ENCODE data around the gene SMURF1.

Gene SMURF1

GRCh38 chr7:99121496-99122021, 22.3 kb downstream of the SMURF1 start:
- no CpG with 5 or more reads among the region's 13 CpGs for WGBS, 2 donors (ENCODE audit: extremely low coverage in 2 of 2, insufficient read length in 2 of 2, insufficient replicate concordance in 1 of 2)
- H2BK5ac ChIP-seq (ENCODE audit: low read length), result no peak overlapping the region
- no peak overlapping the region for H3K14ac ChIP-seq (ENCODE audit: low read length)
- no peak overlapping the region for H2AK5ac ChIP-seq (ENCODE audit: low read depth, low read length)
- H4K8ac ChIP-seq (ENCODE audit: low read depth, low read length), result no peak overlapping the region
- H3K23ac ChIP-seq (ENCODE audit: low read depth, low read length, poor library complexity), result no peak overlapping the region
- H3K4me3 ChIP-seq (ENCODE audit: low read length in 2 of 2), result no peak overlapping the region
- no peak overlapping the region for H2BK12ac ChIP-seq (ENCODE audit: low read length)
- H3K4ac ChIP-seq (ENCODE audit: low read length), result no peak overlapping the region
- no peak overlapping the region for H2AFZ ChIP-seq (ENCODE audit: low read length)
- H3K9me3 ChIP-seq (replicated peaks in 1 of 2; ENCODE audit: control insufficient read depth in 2 of 2, insufficient read depth in 1 of 2, low read depth in 1 of 2, low read length in 2 of 2), result peaks cover 0 to 20% of the 10 kb centered on the region in 2 donors
- H3K4me1 ChIP-seq (ENCODE audit: control insufficient read depth in 2 of 2, insufficient read depth in 1 of 2, low read depth in 1 of 2, low read length in 2 of 2), result no peaks in the 10 kb centered on the region
- H2BK120ac ChIP-seq (ENCODE audit: low read depth, low read length), result no peak overlapping the region
- no peak overlapping the region for H4K91ac ChIP-seq (ENCODE audit: low read depth, low read length, poor library complexity)
- H3K4me2 ChIP-seq (ENCODE audit: insufficient read depth, low read length, poor library complexity, severe bottlenecking), result no peak overlapping the region
- H3K18ac ChIP-seq (ENCODE audit: low read length), result no peak overlapping the region
- H3K79me1 ChIP-seq (ENCODE audit: low read depth, low read length), result peaks cover 1% of the 10 kb centered on the region
- no peaks in the 10 kb centered on the region for H3K27me3 ChIP-seq (ENCODE audit: control insufficient read depth in 3 of 3, insufficient read depth in 3 of 3, low read depth in 1 of 3, low read length in 3 of 3)
- DNase-seq (ENCODE audit: low spot score), result no peak
- H3K27ac ChIP-seq (replicated peaks; ENCODE audit: low read length), result no peak overlapping the region
- no peak overlapping the region for H3K9ac ChIP-seq (ENCODE audit: low read depth, low read length, poor library complexity)
- no peak overlapping the region for H2BK15ac ChIP-seq (ENCODE audit: low read length)
- H3K36me3 ChIP-seq (replicated peaks in 1 of 2; ENCODE audit: control insufficient read depth in 2 of 2, insufficient read depth in 2 of 2, low read length in 2 of 2), result peaks cover 2 to 13% of the 10 kb centered on the region in 2 donors

GRCh38 chr7:99120916-99121315, 23.0 kb downstream of the SMURF1 start:
- no peak overlapping the region for H2BK120ac ChIP-seq (ENCODE audit: low read depth, low read length)
- H3K4me1 ChIP-seq (ENCODE audit: control insufficient read depth in 2 of 2, insufficient read depth in 1 of 2, low read depth in 1 of 2, low read length in 2 of 2), result no peaks in the 10 kb centered on the region
- DNase-seq (ENCODE audit: low spot score), result no peak
- H2BK12ac ChIP-seq (ENCODE audit: low read length), result no peak overlapping the region
- no peaks in the 10 kb centered on the region for H3K27me3 ChIP-seq (ENCODE audit: control insufficient read depth in 3 of 3, insufficient read depth in 3 of 3, low read depth in 1 of 3, low read length in 3 of 3)
- peaks cover 2 to 13% of the 10 kb centered on the region in 2 donors for H3K36me3 ChIP-seq (replicated peaks in 1 of 2; ENCODE audit: control insufficient read depth in 2 of 2, insufficient read depth in 2 of 2, low read length in 2 of 2)
- no peak overlapping the region for H4K8ac ChIP-seq (ENCODE audit: low read depth, low read length)
- H2BK5ac ChIP-seq (ENCODE audit: low read length), result no peak overlapping the region
- H3K9ac ChIP-seq (ENCODE audit: low read depth, low read length, poor library complexity), result no peak overlapping the region
- H3K4me2 ChIP-seq (ENCODE audit: insufficient read depth, low read length, poor library complexity, severe bottlenecking), result no peak overlapping the region
- no peak overlapping the region for H3K4ac ChIP-seq (ENCODE audit: low read length)
- peaks cover 0 to 20% of the 10 kb centered on the region in 2 donors for H3K9me3 ChIP-seq (replicated peaks in 1 of 2; ENCODE audit: control insufficient read depth in 2 of 2, insufficient read depth in 1 of 2, low read depth in 1 of 2, low read length in 2 of 2)
- WGBS, 2 donors (ENCODE audit: extremely low coverage in 2 of 2, insufficient read length in 2 of 2, insufficient replicate concordance in 1 of 2), result no CpG with 5 or more reads among the region's 2 CpGs
- H2BK15ac ChIP-seq (ENCODE audit: low read length), result no peak overlapping the region
- no peak overlapping the region for H3K14ac ChIP-seq (ENCODE audit: low read length)
- H3K18ac ChIP-seq (ENCODE audit: low read length), result no peak overlapping the region
- H2AFZ ChIP-seq (ENCODE audit: low read length), result no peak overlapping the region
- no peak overlapping the region for H4K91ac ChIP-seq (ENCODE audit: low read depth, low read length, poor library complexity)
- no peak overlapping the region for H3K23ac ChIP-seq (ENCODE audit: low read depth, low read length, poor library complexity)
- no peak overlapping the region for H2AK5ac ChIP-seq (ENCODE audit: low read depth, low read length)
- H3K4me3 ChIP-seq (ENCODE audit: low read length in 2 of 2), result no peak overlapping the region
- H3K27ac ChIP-seq (replicated peaks; ENCODE audit: low read length), result no peak overlapping the region
- peaks cover 1% of the 10 kb centered on the region for H3K79me1 ChIP-seq (ENCODE audit: low read depth, low read length)

- Histone ChIP-seq H3K23ac (ENCODE audit: low read depth, low read length, poor library complexity) (no peak overlapping the region), H3K9ac (ENCODE audit: low read depth, low read length, poor library complexity) (no peak overlapping the region), H2AK5ac (ENCODE audit: low read depth, low read length) (no peak overlapping the region), H3K4ac (ENCODE audit: low read length) (no peak overlapping the region), H2BK120ac (ENCODE audit: low read depth, low read length) (no peak overlapping the region), H2BK12ac (ENCODE audit: low read length) (no peak overlapping the region), H2BK5ac (ENCODE audit: low read length) (no peak overlapping the region), H3K27ac (replicated peaks; ENCODE audit: low read length) (no peak overlapping the region), H3K79me1 (ENCODE audit: low read depth, low read length) (peaks cover 1% of the 10 kb centered on the region), H3K27me3 (ENCODE audit: control insufficient read depth in 3 of 3, insufficient read depth in 3 of 3, low read depth in 1 of 3, low read length in 3 of 3) (no peaks in the 10 kb centered on the region), H3K14ac (ENCODE audit: low read length) (no peak overlapping the region), H3K4me1 (ENCODE audit: control insufficient read depth in 2 of 2, insufficient read depth in 1 of 2, low read depth in 1 of 2, low read length in 2 of 2) (no peaks in the 10 kb centered on the region), H2AFZ (ENCODE audit: low read length) (no peak overlapping the region), H3K36me3 (replicated peaks in 1 of 2; ENCODE audit: control insufficient read depth in 2 of 2, insufficient read depth in 2 of 2, low read length in 2 of 2) (peaks cover 2 to 13% of the 10 kb centered on the region in 2 donors), H3K18ac (ENCODE audit: low read length) (no peak overlapping the region), H3K4me3 (ENCODE audit: low read length in 2 of 2) (no peak overlapping the region), H2BK15ac (ENCODE audit: low read length) (no peak overlapping the region), H4K91ac (ENCODE audit: low read depth, low read length, poor library complexity) (no peak overlapping the region), H4K8ac (ENCODE audit: low read depth, low read length) (no peak overlapping the region), H3K4me2 (ENCODE audit: insufficient read depth, low read length, poor library complexity, severe bottlenecking) (no peak overlapping the region), H3K9me3 (replicated peaks in 1 of 2; ENCODE audit: control insufficient read depth in 2 of 2, insufficient read depth in 1 of 2, low read depth in 1 of 2, low read length in 2 of 2) (peaks cover 0 to 20% of the 10 kb centered on the region in 2 donors)
- no peak for DNase-seq (ENCODE audit: low spot score)
- WGBS, 2 donors (ENCODE audit: extremely low coverage in 2 of 2, insufficient read length in 2 of 2, insufficient replicate concordance in 1 of 2), result no CpG with 5 or more reads among the region's 2 CpGs
Measured at GRCh38 chr7:99120501-99120900, 23.4 kb downstream of the SMURF1 start.

- H3K23ac ChIP-seq (ENCODE audit: low read depth, low read length, poor library complexity), result no peak overlapping the region
- H3K79me1 ChIP-seq (ENCODE audit: low read depth, low read length), result peaks cover 1% of the 10 kb centered on the region
- no peak overlapping the region for H4K91ac ChIP-seq (ENCODE audit: low read depth, low read length, poor library complexity)
- DNase-seq (ENCODE audit: low spot score), result no peak
- no peak overlapping the region for H3K4ac ChIP-seq (ENCODE audit: low read length)
- no peak overlapping the region for H3K4me2 ChIP-seq (ENCODE audit: insufficient read depth, low read length, poor library complexity, severe bottlenecking)
- no peak overlapping the region for H2BK15ac ChIP-seq (ENCODE audit: low read length)
- H2AK5ac ChIP-seq (ENCODE audit: low read depth, low read length), result no peak overlapping the region
- no peak overlapping the region for H3K14ac ChIP-seq (ENCODE audit: low read length)
- no peak overlapping the region for H2AFZ ChIP-seq (ENCODE audit: low read length)
- H2BK120ac ChIP-seq (ENCODE audit: low read depth, low read length), result no peak overlapping the region
- H3K9ac ChIP-seq (ENCODE audit: low read depth, low read length, poor library complexity), result no peak overlapping the region
- no peak overlapping the region for H4K8ac ChIP-seq (ENCODE audit: low read depth, low read length)
- no peaks in the 10 kb centered on the region for H3K4me1 ChIP-seq (ENCODE audit: control insufficient read depth in 2 of 2, insufficient read depth in 1 of 2, low read depth in 1 of 2, low read length in 2 of 2)
- H3K4me3 ChIP-seq (ENCODE audit: low read length in 2 of 2), result no peak overlapping the region
- no peaks in the 10 kb centered on the region for H3K27me3 ChIP-seq (ENCODE audit: control insufficient read depth in 3 of 3, insufficient read depth in 3 of 3, low read depth in 1 of 3, low read length in 3 of 3)
- no peak overlapping the region for H3K18ac ChIP-seq (ENCODE audit: low read length)
- H2BK5ac ChIP-seq (ENCODE audit: low read length), result no peak overlapping the region
- no peak overlapping the region for H3K27ac ChIP-seq (replicated peaks; ENCODE audit: low read length)
- WGBS, 2 donors (ENCODE audit: extremely low coverage in 2 of 2, insufficient read length in 2 of 2, insufficient replicate concordance in 1 of 2), result no CpG with 5 or more reads among the region's 2 CpGs
- no peak overlapping the region for H2BK12ac ChIP-seq (ENCODE audit: low read length)
- peaks cover 0 to 30% of the 10 kb centered on the region in 2 donors for H3K9me3 ChIP-seq (replicated peaks in 1 of 2; ENCODE audit: control insufficient read depth in 2 of 2, insufficient read depth in 1 of 2, low read depth in 1 of 2, low read length in 2 of 2)
- peaks cover 2 to 13% of the 10 kb centered on the region in 2 donors for H3K36me3 ChIP-seq (replicated peaks in 1 of 2; ENCODE audit: control insufficient read depth in 2 of 2, insufficient read depth in 2 of 2, low read length in 2 of 2)
Measured at GRCh38 chr7:99118077-99118476, 25.8 kb downstream of the SMURF1 start.
